AG09319 (cell line): ENCODE results near the gene USP43.
"Not testable (repeated sequence)": the region's sequence is repeated elsewhere in the genome, so short reads cannot be mapped to it uniquely, and the experiment has no call there.

Experiments
- DNase-seq: peaks from one replicate; pipeline ENCODE4 v3.0.0-alpha.2; 2010; ENCODE audit warnings: low read depth; ENCODE audit errors: extremely low read depth
- TF ChIP-seq, protein P1 (sequence below): IDR thresholded peaks from 2 replicates; pipeline ENCODE4 v1.5.1; 2011; ENCODE audit warnings: low read depth, mild to moderate bottlenecking, inconsistent platforms, low read length, moderate library complexity

USP43 gene

DNA sequence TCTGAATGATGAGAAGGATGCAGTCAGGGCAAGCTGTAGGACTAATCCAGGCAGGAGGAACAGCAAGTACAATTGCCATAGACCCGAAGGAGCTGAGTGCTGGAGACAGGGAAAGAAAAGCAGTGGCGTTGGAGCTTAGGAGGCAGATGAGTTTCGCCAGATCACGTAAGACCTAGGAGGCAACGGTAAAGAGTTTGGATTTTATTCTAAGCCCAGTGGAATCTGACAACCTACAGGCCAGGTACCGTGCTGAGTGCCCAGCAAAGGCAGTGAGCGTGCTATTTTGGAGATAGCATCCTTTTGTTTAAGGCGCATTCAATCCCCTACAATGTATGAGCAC lies 1.2 kb downstream of the USP43 start:
- TF ChIP-seq, protein P1, sequence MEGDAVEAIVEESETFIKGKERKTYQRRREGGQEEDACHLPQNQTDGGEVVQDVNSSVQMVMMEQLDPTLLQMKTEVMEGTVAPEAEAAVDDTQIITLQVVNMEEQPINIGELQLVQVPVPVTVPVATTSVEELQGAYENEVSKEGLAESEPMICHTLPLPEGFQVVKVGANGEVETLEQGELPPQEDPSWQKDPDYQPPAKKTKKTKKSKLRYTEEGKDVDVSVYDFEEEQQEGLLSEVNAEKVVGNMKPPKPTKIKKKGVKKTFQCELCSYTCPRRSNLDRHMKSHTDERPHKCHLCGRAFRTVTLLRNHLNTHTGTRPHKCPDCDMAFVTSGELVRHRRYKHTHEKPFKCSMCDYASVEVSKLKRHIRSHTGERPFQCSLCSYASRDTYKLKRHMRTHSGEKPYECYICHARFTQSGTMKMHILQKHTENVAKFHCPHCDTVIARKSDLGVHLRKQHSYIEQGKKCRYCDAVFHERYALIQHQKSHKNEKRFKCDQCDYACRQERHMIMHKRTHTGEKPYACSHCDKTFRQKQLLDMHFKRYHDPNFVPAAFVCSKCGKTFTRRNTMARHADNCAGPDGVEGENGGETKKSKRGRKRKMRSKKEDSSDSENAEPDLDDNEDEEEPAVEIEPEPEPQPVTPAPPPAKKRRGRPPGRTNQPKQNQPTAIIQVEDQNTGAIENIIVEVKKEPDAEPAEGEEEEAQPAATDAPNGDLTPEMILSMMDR = no peak
- no peak for DNase-seq

DNA sequence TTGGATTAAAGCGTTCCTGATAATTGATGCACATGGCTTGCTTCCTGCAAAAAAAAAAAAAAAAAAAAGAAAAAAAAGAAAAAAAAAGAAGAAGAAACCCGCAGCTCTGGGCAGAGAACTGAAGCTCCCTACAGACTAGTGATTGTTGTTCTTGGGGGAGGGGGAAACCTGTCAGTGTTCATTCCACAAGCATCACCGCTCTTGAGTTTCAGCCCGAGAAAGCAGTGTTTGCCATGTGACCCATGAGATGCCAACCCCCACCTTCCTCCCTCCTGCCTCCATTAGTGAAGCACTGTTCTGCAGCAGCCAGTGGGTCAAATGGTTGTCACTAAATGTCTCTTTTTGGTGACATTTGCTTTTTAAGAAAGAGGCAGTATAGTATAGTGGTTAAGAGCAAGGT lies 1.7 kb downstream of the USP43 start:
- TF ChIP-seq, protein P1 = no peak
- DNase-seq = no peak

GRCh38 chr17:9648521-9649110 lies 3.3 kb downstream of the USP43 start:
- no peak for DNase-seq
- TF ChIP-seq, protein P1 = no peak

DNA sequence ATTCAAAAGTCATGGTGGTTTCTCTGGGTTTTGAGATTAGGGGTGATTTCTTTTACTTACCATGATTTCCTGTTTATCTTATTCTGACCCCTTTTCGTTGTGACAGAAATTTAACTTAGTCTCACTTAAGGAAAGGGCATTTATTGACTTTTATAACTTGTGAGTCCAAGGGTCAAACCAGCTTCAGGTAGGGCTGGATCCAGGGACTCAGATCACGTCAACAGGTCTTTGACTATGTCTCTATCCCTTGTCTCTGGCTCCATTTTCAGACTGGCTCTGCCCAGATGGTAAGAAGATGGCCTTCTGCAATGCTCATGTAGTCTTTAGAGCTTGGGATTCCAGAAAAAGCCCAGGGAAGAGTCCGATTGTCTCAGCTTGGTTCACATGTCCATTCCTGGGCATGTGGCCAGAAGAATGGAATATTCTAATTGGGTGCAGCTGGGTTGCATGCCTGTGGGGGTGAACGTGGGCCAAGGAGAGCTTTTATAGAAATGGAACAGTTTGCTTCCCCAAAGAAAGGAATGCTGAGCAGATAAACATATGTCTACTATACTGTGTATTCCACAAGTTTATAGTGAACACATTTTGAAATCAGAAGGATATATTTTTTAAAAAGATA lies 13.4 kb downstream of the USP43 start:
- TF ChIP-seq, protein P1 = no peak
- DNase-seq = peak; percentile 48

DNA sequence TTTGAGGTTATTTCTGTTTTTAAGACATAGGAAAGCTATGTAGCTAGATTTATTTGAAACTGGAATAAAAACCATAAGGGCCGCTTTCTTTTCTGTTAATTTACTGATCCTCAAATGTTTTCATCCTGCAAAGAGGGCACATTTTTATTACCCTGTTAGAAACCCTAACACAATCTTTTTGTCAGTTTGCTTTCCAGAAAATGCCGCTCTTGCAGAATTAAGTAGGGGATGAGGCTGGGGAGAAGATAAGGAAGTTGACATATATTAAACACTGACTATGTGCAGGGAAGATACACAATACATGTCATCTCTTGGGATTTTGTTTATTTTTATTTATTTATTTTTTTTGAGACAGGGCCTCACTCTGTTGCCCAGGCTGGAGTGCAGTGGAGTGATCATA lies 15.7 kb downstream of the USP43 start:
- no peak for DNase-seq
- TF ChIP-seq, protein P1 = no peak

GRCh38 chr17:9663511-9663910 lies 18.2 kb downstream of the USP43 start:
- not testable (repeated sequence) for DNase-seq

GRCh38 chr17:9666461-9667050 lies 21.2 kb downstream of the USP43 start:
- TF ChIP-seq, protein P1 = no peak
- no peak for DNase-seq

GRCh38 chr17:9668517-9668916 lies 23.2 kb downstream of the USP43 start:
- TF ChIP-seq, protein P1 = no peak
- no peak for DNase-seq
